Measurements from ENCODE around the gene ZNF599.
A peak's percentile ranks its signal among the peaks of the same experiment; 100 is the strongest.

The ZNF599 gene

GRCh38 chr19:34779652-34780051, 6.6 kb upstream of the ZNF599 start:
- no peak overlapping the region for H2BK120ac ChIP-seq (ENCODE audit: insufficient read depth, low read length, poor library complexity)
- no peaks in the 10 kb centered on the region for H3K79me1 ChIP-seq (ENCODE audit: low read length)
- H2BK12ac ChIP-seq (ENCODE audit: low read length) = no peak overlapping the region
- H3K79me2 ChIP-seq (ENCODE audit: control insufficient read depth, insufficient read depth, low read length, poor library complexity) = no peaks in the 10 kb centered on the region
- H3K18ac ChIP-seq (ENCODE audit: low read length) = no peak overlapping the region
- no peaks in the 10 kb centered on the region for H3K27me3 ChIP-seq (ENCODE audit: insufficient read depth, low read length)
- H2AFZ ChIP-seq (ENCODE audit: insufficient read depth, low read length, poor library complexity) = no peak overlapping the region
- no peak overlapping the region for H3K23ac ChIP-seq (ENCODE audit: low read length)
- no peak overlapping the region for H2AK5ac ChIP-seq (ENCODE audit: low read length)
- H3K9me3 ChIP-seq (ENCODE audit: insufficient read depth, low read depth, low read length) = peaks cover 22% of the 10 kb centered on the region
- H3K4me1 ChIP-seq (ENCODE audit: control insufficient read depth in 1 of 2, insufficient read depth in 2 of 2, low read length in 2 of 2) = no peaks in the 10 kb centered on the region
- no peaks in the 10 kb centered on the region for H3K36me3 ChIP-seq (ENCODE audit: control insufficient read depth in 1 of 2, insufficient read depth in 2 of 2, low read length in 2 of 2)
- no peak overlapping the region for H3K27ac ChIP-seq (ENCODE audit: low read depth, low read length)
- no peak overlapping the region for H3K14ac ChIP-seq (ENCODE audit: low read length)
- no peak overlapping the region for H3K4me2 ChIP-seq (ENCODE audit: low read length)
- no CpG with 5 or more reads among the region's 3 CpGs for WGBS (ENCODE audit: extremely low coverage, insufficient coverage, insufficient read length)
- H3K4ac ChIP-seq (ENCODE audit: low read depth, low read length) = no peak overlapping the region
- no peak overlapping the region for H4K12ac ChIP-seq (ENCODE audit: low read depth, low read length)
- no peak for DNase-seq
- H4K8ac ChIP-seq (ENCODE audit: low read depth, low read length) = no peak overlapping the region
- no peak overlapping the region for H2BK5ac ChIP-seq (ENCODE audit: low read depth, low read length, poor library complexity)
- no peak overlapping the region for H3K4me3 ChIP-seq (ENCODE audit: low read depth, low read length)
- H3K9ac ChIP-seq (ENCODE audit: low read length) = no peak overlapping the region
- H4K91ac ChIP-seq (ENCODE audit: low read depth, low read length) = no peak overlapping the region

DNA sequence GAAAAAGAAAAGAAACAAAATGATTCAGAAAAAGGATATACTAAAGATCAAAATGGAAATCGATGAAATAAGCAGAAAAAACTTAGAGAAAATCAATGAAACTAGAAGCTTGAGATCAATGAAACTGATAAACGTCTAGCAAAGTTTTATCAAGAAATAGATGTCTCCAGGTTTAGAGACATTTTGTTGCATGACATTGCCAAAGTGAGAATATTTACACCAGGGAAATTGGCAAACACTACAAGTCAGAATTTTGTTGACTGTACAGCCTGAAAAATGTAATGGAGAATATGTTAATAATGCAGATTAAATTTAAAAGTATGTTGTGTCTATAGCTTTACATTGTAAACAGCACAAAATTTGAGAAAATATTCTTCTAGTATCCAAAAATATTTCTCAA, 5.3 kb upstream of the ZNF599 start:
- no peak for DNase-seq
- Histone ChIP-seq H3K4me3 (ENCODE audit: low read depth, low read length) (no peak overlapping the region), H4K8ac (ENCODE audit: low read depth, low read length) (no peak overlapping the region), H2BK12ac (ENCODE audit: low read length) (no peak overlapping the region), H3K9me3 (ENCODE audit: insufficient read depth, low read depth, low read length) (peaks cover 17% of the 10 kb centered on the region), H3K79me2 (ENCODE audit: control insufficient read depth, insufficient read depth, low read length, poor library complexity) (no peaks in the 10 kb centered on the region), H2BK120ac (ENCODE audit: insufficient read depth, low read length, poor library complexity) (no peak overlapping the region), H2AFZ (ENCODE audit: insufficient read depth, low read length, poor library complexity) (no peak overlapping the region), H3K4me1 (ENCODE audit: control insufficient read depth in 1 of 2, insufficient read depth in 2 of 2, low read length in 2 of 2) (no peaks in the 10 kb centered on the region), H3K14ac (ENCODE audit: low read length) (no peak overlapping the region), H3K9ac (ENCODE audit: low read length) (no peak overlapping the region), H3K36me3 (ENCODE audit: control insufficient read depth in 1 of 2, insufficient read depth in 2 of 2, low read length in 2 of 2) (no peaks in the 10 kb centered on the region), H3K23ac (ENCODE audit: low read length) (no peak overlapping the region), H3K4ac (ENCODE audit: low read depth, low read length) (no peak overlapping the region), H2AK5ac (ENCODE audit: low read length) (no peak overlapping the region), H3K27me3 (ENCODE audit: insufficient read depth, low read length) (no peaks in the 10 kb centered on the region), H3K4me2 (ENCODE audit: low read length) (no peak overlapping the region), H3K27ac (ENCODE audit: low read depth, low read length) (no peak overlapping the region), H3K18ac (ENCODE audit: low read length) (no peak overlapping the region), H2BK5ac (ENCODE audit: low read depth, low read length, poor library complexity) (no peak overlapping the region), H4K12ac (ENCODE audit: low read depth, low read length) (no peak overlapping the region), H4K91ac (ENCODE audit: low read depth, low read length) (no peak overlapping the region), H3K79me1 (ENCODE audit: low read length) (no peaks in the 10 kb centered on the region)
- no CpG with 5 or more reads among the region's 2 CpGs for WGBS (ENCODE audit: extremely low coverage, insufficient coverage, insufficient read length)

- H3K9ac ChIP-seq (ENCODE audit: low read length) = no peak overlapping the region
- no peak overlapping the region for H2AFZ ChIP-seq (ENCODE audit: insufficient read depth, low read length, poor library complexity)
- no peak overlapping the region for H3K4ac ChIP-seq (ENCODE audit: low read depth, low read length)
- no peak overlapping the region for H2AK5ac ChIP-seq (ENCODE audit: low read length)
- H3K79me1 ChIP-seq (ENCODE audit: low read length) = no peaks in the 10 kb centered on the region
- no peak for DNase-seq
- no peak overlapping the region for H3K4me3 ChIP-seq (ENCODE audit: low read depth, low read length)
- peaks cover 5 to 7% of the 10 kb centered on the region in 2 experiments for H3K4me1 ChIP-seq (ENCODE audit: control insufficient read depth in 1 of 2, insufficient read depth in 2 of 2, low read length in 2 of 2)
- peaks cover 3% of the 10 kb centered on the region for H3K79me2 ChIP-seq (ENCODE audit: control insufficient read depth, insufficient read depth, low read length, poor library complexity)
- H3K4me2 ChIP-seq (ENCODE audit: low read length) = no peak overlapping the region
- H2BK120ac ChIP-seq (ENCODE audit: insufficient read depth, low read length, poor library complexity) = no peak overlapping the region
- peaks cover 7% of the 10 kb centered on the region for H3K9me3 ChIP-seq (ENCODE audit: insufficient read depth, low read depth, low read length)
- no CpG with 5 or more reads among the region's 2 CpGs for WGBS (ENCODE audit: extremely low coverage, insufficient coverage, insufficient read length)
- H3K36me3 ChIP-seq (ENCODE audit: control insufficient read depth in 1 of 2, insufficient read depth in 2 of 2, low read length in 2 of 2) = peaks cover 0 to 2% of the 10 kb centered on the region in 2 experiments
- H3K23ac ChIP-seq (ENCODE audit: low read length) = no peak overlapping the region
- H4K91ac ChIP-seq (ENCODE audit: low read depth, low read length) = no peak overlapping the region
- H4K8ac ChIP-seq (ENCODE audit: low read depth, low read length) = no peak overlapping the region
- no peak overlapping the region for H3K14ac ChIP-seq (ENCODE audit: low read length)
- no peak overlapping the region for H3K27ac ChIP-seq (ENCODE audit: low read depth, low read length)
- H2BK5ac ChIP-seq (ENCODE audit: low read depth, low read length, poor library complexity) = no peak overlapping the region
- no peak overlapping the region for H2BK12ac ChIP-seq (ENCODE audit: low read length)
- no peak overlapping the region for H4K12ac ChIP-seq (ENCODE audit: low read depth, low read length)
- H3K27me3 ChIP-seq (ENCODE audit: insufficient read depth, low read length) = no peaks in the 10 kb centered on the region
- H3K18ac ChIP-seq (ENCODE audit: low read length) = no peak overlapping the region
These were observed 1.8 kb upstream of the ZNF599 start for GRCh38 chr19:34774857-34775256.

DNA sequence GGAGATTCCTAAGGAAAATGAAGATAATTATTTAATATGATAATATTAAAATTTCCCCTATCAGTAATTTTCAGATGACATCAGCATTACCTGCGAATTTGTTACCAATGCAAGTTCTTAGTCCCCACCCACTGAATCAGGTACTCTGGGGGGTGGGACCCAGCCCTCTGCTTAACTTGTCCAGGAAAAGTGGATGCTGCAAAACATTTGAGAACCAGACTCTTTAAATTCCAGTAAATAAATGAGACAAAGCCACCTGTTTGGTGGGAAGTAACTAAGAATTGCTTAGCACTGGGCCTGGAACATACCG, 495 bp upstream of the ZNF599 start:
- H2AK5ac ChIP-seq (ENCODE audit: low read length) = no peak overlapping the region
- no peak overlapping the region for H2BK120ac ChIP-seq (ENCODE audit: insufficient read depth, low read length, poor library complexity)
- peaks cover 5% of the 10 kb centered on the region for H3K9me3 ChIP-seq (ENCODE audit: insufficient read depth, low read depth, low read length)
- no peaks in the 10 kb centered on the region for H3K27me3 ChIP-seq (ENCODE audit: insufficient read depth, low read length)
- peak overlapping the region; percentile 60 for H3K4me2 ChIP-seq (ENCODE audit: low read length)
- no peak overlapping the region for H2BK12ac ChIP-seq (ENCODE audit: low read length)
- no peak overlapping the region for H3K14ac ChIP-seq (ENCODE audit: low read length)
- no peak overlapping the region for H4K91ac ChIP-seq (ENCODE audit: low read depth, low read length)
- H3K4ac ChIP-seq (ENCODE audit: low read depth, low read length) = no peak overlapping the region
- H3K79me2 ChIP-seq (ENCODE audit: control insufficient read depth, insufficient read depth, low read length, poor library complexity) = peaks cover 3% of the 10 kb centered on the region
- no peak overlapping the region for H3K27ac ChIP-seq (ENCODE audit: low read depth, low read length)
- H3K79me1 ChIP-seq (ENCODE audit: low read length) = no peaks in the 10 kb centered on the region
- H4K8ac ChIP-seq (ENCODE audit: low read depth, low read length) = no peak overlapping the region
- no peak overlapping the region for H3K18ac ChIP-seq (ENCODE audit: low read length)
- H3K23ac ChIP-seq (ENCODE audit: low read length) = no peak overlapping the region
- H2AFZ ChIP-seq (ENCODE audit: insufficient read depth, low read length, poor library complexity) = no peak overlapping the region
- WGBS (ENCODE audit: extremely low coverage, insufficient coverage, insufficient read length) = no CpG with 5 or more reads among the region's 2 CpGs
- H4K12ac ChIP-seq (ENCODE audit: low read depth, low read length) = no peak overlapping the region
- no peak overlapping the region for H3K4me3 ChIP-seq (ENCODE audit: low read depth, low read length)
- peaks cover 2 to 9% of the 10 kb centered on the region in 2 experiments for H3K36me3 ChIP-seq (ENCODE audit: control insufficient read depth in 1 of 2, insufficient read depth in 2 of 2, low read length in 2 of 2)
- H3K4me1 ChIP-seq (ENCODE audit: control insufficient read depth in 1 of 2, insufficient read depth in 2 of 2, low read length in 2 of 2) = peaks cover 5 to 7% of the 10 kb centered on the region in 2 experiments
- no peak overlapping the region for H2BK5ac ChIP-seq (ENCODE audit: low read depth, low read length, poor library complexity)
- no peak overlapping the region for H3K9ac ChIP-seq (ENCODE audit: low read length)
- no peak for DNase-seq
